Measurements from ENCODE around the gene SCGB1D1. TPM values are rescaled to one million over a fixed set of nuclear protein-coding genes. Genes with fewer than 3 reads are reported as not detected.

SCGB1D1 gene, protein sequence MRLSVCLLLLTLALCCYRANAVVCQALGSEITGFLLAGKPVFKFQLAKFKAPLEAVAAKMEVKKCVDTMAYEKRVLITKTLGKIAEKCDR
- not detected in 2 replicates for total RNA-seq

DNA sequence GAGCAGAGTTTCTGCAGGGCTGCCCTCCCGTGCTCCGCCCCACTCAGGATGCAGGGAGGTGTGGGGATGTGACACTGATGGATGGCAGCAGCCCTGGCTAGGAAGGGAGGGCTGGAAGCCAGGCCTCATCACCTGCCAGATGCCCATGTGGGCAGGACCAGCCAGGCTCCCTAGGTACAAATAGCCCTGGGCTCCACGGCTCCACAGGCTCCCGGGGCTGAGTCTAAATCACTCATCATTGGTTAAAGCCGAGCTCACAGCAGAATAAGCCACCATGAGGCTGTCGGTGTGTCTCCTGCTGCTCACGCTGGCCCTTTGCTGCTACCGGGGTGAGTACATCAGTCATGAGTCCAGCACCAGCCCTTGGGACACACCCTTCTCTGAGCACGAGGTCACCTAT lies at the start of gene SCGB1D1:
Gene SCGB1D1, plus strand, starts transcription at position 206 of the 400 bp plus-strand sequence. Its CDS starts 69 bp downstream, at position 275.
- intact Hi-C loops (cut with micrococcal nuclease): no loop called here

- intact Hi-C loops (cut with micrococcal nuclease): no loop called here
These were observed 49.5 kb upstream of the SCGB1D1 start for GRCh38 chr11:62140304-62141110.

GRCh38 chr11:62141111-62142042 lies 48.6 kb upstream of the SCGB1D1 start:
- intact Hi-C loops (cut with micrococcal nuclease): no loop called here

GRCh38 chr11:62142043-62142375 lies 48.0 kb upstream of the SCGB1D1 start:
- intact Hi-C loops (cut with micrococcal nuclease): no loop called here

DNA sequence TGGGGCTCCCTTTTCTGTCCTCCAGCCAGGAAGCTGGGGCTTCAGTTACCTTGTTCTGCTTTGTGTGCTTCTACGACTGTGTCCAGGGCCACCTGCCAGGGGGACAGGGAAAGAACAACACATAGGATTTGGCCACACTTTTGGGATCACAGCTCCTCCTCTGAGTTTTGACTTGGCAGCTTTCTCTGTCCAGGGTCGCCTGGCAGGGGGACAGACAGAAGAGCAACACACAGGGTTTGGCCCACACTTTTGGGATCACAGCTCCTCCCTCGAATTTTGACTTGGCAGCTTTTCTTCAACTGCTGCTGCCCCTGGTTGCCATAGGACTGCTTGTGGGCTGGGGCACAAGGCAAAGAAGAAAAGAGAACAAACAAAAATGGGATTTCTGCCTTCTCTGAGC lies 47.1 kb upstream of the SCGB1D1 start:
- intact Hi-C loops (cut with micrococcal nuclease): no loop called here

DNA sequence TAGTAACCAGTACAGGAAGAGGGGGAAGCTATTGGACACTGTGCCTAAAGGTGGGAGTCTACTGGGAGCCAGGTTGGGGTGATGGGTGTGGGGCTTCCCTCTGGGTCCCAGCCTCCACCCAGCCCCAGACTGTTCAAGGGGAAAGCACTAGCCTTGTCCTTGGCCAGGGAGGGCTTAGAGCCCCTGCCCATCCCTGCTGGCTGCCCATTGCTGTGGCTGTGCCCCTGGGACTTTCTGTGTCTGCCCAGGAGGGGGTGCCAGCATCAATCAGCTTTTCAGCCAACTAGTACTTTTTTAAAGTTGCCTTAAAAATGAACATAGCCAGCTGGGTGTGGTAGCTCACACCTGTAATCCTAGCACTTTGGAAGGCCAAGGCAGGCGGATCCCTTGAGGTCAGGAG lies 46.3 kb upstream of the SCGB1D1 start:
- intact Hi-C loops (cut with micrococcal nuclease): no loop called here

DNA sequence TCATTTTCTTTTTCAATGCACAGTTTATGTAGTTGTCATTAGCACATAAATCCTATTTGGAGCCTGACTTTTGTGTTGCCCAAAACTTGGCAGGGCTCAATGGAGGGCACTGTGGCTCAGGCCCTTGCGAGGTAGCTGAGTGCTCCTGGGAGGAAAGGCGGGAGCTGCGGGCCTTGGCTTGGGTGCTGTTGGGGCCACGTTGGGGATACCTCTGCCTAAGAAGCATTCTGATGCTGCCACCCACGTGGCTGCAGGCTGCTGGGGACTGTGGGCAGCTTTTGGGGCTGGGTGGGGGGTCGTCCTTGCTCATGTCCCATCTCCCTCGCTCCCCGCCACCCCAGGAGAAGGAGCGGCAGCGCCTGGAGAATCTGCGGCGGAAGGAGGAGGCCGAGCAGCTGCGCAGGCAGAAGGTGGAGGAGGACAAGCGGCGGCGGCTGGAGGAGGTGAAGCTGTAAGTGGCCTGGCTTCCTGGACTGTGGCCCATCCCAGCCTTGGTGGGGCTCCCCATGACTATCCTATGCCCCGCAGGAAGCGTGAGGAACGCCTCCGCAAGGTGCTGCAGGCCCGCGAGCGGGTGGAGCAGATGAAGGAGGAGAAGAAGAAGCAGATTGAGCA lies 45.3 kb upstream of the SCGB1D1 start:
- intact Hi-C loops (cut with micrococcal nuclease): no loop called here

GRCh38 chr11:62145261-62145871 lies 44.6 kb upstream of the SCGB1D1 start:
- intact Hi-C loops (cut with micrococcal nuclease): no loop called here

DNA sequence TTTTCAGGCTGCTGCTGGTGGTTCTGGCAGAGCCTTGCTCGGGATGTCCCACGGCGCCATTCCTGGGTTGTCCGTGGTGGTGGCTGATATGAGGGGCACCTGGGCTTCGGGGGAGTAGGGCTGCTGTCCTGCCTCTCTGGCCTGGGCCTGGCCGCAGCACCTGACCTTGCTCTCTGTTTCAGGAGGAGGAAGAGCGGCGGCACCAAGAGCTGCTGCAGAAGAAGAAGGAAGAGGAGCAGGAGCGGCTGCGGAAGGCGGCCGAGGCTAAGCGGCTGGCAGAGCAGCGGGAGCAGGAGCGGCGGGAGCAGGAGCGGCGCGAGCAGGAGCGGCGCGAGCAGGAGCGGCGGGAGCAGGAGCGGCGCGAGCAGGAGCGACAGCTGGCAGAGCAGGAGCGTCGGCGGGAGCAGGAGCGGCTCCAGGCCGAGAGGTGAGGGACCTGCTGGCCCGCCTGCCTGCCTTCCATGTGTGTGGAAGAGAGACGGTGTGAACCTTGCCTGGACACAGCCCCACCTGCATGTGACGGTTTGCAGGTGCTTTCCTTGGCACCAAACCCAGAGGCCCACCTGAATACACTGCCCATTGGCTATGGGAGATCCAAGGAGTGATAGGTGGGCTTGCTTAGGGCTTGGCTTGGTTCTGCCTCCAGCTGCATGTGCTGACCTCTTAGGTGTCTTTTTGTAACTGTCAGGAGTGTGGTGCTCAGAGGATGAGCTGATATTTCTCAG lies 43.4 kb upstream of the SCGB1D1 start:
- intact Hi-C loops (cut with micrococcal nuclease): no loop called here

- intact Hi-C loops (cut with micrococcal nuclease): no loop called here
These were observed 42.5 kb upstream of the SCGB1D1 start for GRCh38 chr11:62147545-62147944.

DNA sequence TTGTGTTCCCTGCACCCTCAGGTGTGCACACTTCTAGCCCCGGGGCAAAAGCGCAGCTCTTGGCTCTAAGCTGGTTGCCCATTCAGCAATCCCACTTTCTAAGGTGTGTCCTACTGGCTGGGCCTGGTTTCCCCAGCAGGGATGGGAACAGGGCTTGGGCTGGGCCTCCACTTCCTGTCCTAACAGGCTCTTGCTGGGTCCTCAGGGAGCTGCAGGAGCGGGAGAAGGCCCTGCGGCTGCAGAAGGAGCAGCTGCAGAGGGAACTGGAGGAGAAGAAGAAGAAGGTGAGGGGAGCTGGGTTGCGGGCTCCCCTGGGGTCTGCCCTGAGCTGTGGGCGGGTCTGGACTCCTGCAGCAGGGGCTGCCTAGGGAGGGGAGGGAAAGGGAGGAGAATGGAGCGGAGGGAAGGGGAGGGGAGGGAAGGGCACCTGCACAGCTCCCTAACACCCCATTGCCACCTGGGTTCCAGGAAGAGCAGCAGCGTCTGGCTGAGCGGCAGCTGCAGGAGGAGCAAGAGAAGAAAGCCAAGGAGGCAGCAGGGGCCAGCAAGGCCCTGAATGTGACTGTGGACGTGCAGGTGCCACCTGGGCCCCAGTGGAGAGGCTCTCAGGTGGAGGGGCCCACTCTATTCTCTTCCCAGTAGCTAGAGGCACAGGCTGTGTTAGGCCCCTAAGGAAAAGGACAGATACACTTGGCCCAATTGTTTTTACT lies 41.6 kb upstream of the SCGB1D1 start:
- intact Hi-C loops (cut with micrococcal nuclease): no loop called here

GRCh38 chr11:62149986-62150886 lies 39.8 kb upstream of the SCGB1D1 start:
- intact Hi-C loops (cut with micrococcal nuclease): no loop called here

GRCh38 chr11:62150887-62151736 lies 38.9 kb upstream of the SCGB1D1 start:
- intact Hi-C loops (cut with micrococcal nuclease): no loop called here

GRCh38 chr11:62151737-62152102 lies 38.3 kb upstream of the SCGB1D1 start:
- intact Hi-C loops (cut with micrococcal nuclease): no loop called here

DNA sequence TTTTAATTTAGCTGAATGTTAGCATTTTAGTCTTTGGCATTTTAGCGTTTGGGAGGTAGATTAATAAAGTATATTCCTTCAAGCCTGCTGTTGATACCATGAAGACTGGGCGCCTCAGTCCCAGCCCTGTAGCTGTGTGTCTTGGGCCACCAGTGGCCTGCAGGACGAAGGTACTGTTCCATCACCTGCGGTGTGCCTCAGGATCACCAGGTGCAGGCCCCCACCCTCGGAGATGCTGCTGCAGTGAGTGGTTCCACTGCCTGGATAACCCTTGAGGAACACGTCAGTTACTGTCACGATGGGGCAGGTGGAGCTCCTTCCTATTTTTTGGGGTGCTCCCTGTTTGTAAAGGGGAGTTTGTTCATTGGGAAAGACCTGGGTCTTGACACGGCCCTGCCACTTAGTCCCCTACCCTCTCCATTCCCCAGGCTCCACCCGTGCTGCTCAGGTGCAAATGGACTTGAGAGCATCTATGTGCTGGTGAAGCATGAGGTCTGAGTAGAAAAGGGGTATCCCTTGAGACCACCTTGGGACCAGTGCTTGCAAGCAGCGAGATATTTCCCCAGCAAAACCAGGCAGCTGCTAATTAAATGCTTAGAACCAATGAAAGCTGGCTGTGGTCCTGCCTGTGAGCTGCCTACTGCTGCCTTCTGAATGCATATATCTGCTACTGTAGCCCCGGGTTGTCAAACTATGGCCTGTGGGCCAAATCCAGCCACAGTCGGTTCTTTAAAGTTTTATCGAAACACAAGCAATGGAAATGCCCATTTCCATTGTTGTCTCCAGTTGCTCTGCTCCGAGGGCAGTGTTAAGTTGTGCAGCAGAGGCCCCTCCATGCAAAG lies 37.5 kb upstream of the SCGB1D1 start:
- intact Hi-C loops (cut with micrococcal nuclease): no loop called here

GRCh38 chr11:62153087-62153395 lies 37.0 kb upstream of the SCGB1D1 start:
- intact Hi-C loops (cut with micrococcal nuclease): no loop called here

DNA sequence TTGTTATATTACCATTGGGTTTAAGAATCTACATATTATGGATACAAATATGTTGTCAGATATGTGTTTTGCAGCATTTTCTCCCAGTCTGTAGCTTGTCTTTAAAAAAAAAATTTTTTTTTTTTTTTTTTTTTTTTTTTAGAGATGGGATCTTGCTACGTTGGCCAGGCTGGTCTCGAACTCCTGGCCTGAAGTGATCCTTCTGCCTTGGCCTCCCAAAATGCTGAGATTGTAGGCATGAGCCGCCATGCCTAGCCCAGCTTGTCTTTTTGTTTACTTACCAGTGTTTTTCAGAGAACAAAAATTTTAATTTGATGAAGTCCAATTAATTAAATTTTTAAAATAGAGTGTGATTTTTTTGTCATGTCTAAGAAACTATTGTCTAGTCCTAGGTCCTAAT lies 36.4 kb upstream of the SCGB1D1 start:
- intact Hi-C loops (cut with micrococcal nuclease): no loop called here

All from T-helper 1 cell treated with Interleukin-12 subunit alpha and Interleukin-12 subunit beta and Interleukin-4 antibody, amounts not matched to agents 30 ng/mL and 1 ng/mL, for 36 hours (primary cell).